Measurements from ENCODE around the gene OTULIN.
A peak's percentile ranks its signal among the peaks of the same experiment; 100 is the strongest.

Gene OTULIN

GRCh38 chr5:14685757-14686156 is 21.2 kb downstream of the OTULIN start:
- H3K36me3 ChIP-seq (ENCODE audit: insufficient read depth): peaks cover 24% of the 10 kb centered on the region; the same call in 1 of the 2 replicates

GRCh38 chr5:14686517-14686916 is 22.0 kb downstream of the OTULIN start:
- Histone ChIP-seq H3K4me3 (IDR thresholded peaks at IDR 0.05; ENCODE audit: insufficient read depth, low read depth, low read length) (no peak overlapping the region), H3K9ac (no peak overlapping the region), H3K4me2 (no peak overlapping the region), H3K27ac (no peak overlapping the region), H3K79me2 (ENCODE audit: insufficient read depth, low read depth) (no peaks in the 10 kb centered on the region), H2AFZ (ENCODE audit: low read depth) (no peak overlapping the region), H3K36me3 (ENCODE audit: insufficient read depth) (peaks cover 25% of the 10 kb centered on the region; the same call in 1 of the 2 replicates), H3K27me3 (ENCODE audit: insufficient read depth, low read depth) (no peaks in the 10 kb centered on the region), H3K4me1 (ENCODE audit: low read depth, poor library complexity, severe bottlenecking) (peaks cover 11% of the 10 kb centered on the region), H4K20me1 (ENCODE audit: insufficient read depth) (no peaks in the 10 kb centered on the region)
- TF ChIP-seq CTCF (conservative IDR thresholded peaks at IDR 0.05; ENCODE audit: low read depth, low read length): no peak

More at GRCh38 chr5:14685757-14686156, 21.2 kb downstream of the OTULIN start:
- no peaks in the 10 kb centered on the region for H3K79me2 ChIP-seq (ENCODE audit: insufficient read depth, low read depth)
- H3K27me3 ChIP-seq (ENCODE audit: insufficient read depth, low read depth): no peaks in the 10 kb centered on the region
- no peak overlapping the region for H2AFZ ChIP-seq (ENCODE audit: low read depth)
- H4K20me1 ChIP-seq (ENCODE audit: insufficient read depth): no peaks in the 10 kb centered on the region
- H3K9ac ChIP-seq: no peak overlapping the region
- peaks cover 11% of the 10 kb centered on the region for H3K4me1 ChIP-seq (ENCODE audit: low read depth, poor library complexity, severe bottlenecking)
- TF ChIP-seq CTCF (conservative IDR thresholded peaks at IDR 0.05; ENCODE audit: low read depth, low read length): peak; percentile 94
- H3K27ac ChIP-seq: no peak overlapping the region
- H3K4me2 ChIP-seq: no peak overlapping the region
- no peak overlapping the region for H3K4me3 ChIP-seq (IDR thresholded peaks at IDR 0.05; ENCODE audit: insufficient read depth, low read depth, low read length)

- no peak overlapping the region for H2AFZ ChIP-seq (ENCODE audit: low read depth)
- H3K79me2 ChIP-seq (ENCODE audit: insufficient read depth, low read depth): no peaks in the 10 kb centered on the region
- H3K27me3 ChIP-seq (ENCODE audit: insufficient read depth, low read depth): no peaks in the 10 kb centered on the region
- H3K9ac ChIP-seq: no peak overlapping the region
- H3K4me1 ChIP-seq (ENCODE audit: low read depth, poor library complexity, severe bottlenecking): peaks cover 11% of the 10 kb centered on the region
- peaks cover 25% of the 10 kb centered on the region; the same call in 1 of the 2 replicates for H3K36me3 ChIP-seq (ENCODE audit: insufficient read depth)
- no peak overlapping the region for H3K4me3 ChIP-seq (IDR thresholded peaks at IDR 0.05; ENCODE audit: insufficient read depth, low read depth, low read length)
- H4K20me1 ChIP-seq (ENCODE audit: insufficient read depth): no peaks in the 10 kb centered on the region
- H3K27ac ChIP-seq: no peak overlapping the region
- no peak overlapping the region for H3K4me2 ChIP-seq
- no peak for TF ChIP-seq CTCF (conservative IDR thresholded peaks at IDR 0.05; ENCODE audit: low read depth, low read length)
Measured at GRCh38 chr5:14687023-14687665, 22.6 kb downstream of the OTULIN start.

- Histone ChIP-seq H4K20me1 (ENCODE audit: insufficient read depth) (no peaks in the 10 kb centered on the region), H3K27me3 (ENCODE audit: insufficient read depth, low read depth) (no peaks in the 10 kb centered on the region), H2AFZ (ENCODE audit: low read depth) (no peak overlapping the region), H3K9ac (no peak overlapping the region), H3K36me3 (ENCODE audit: insufficient read depth) (peaks cover 34% of the 10 kb centered on the region; the same call in 1 of the 2 replicates), H3K79me2 (ENCODE audit: insufficient read depth, low read depth) (no peaks in the 10 kb centered on the region), H3K4me1 (ENCODE audit: low read depth, poor library complexity, severe bottlenecking) (no peaks in the 10 kb centered on the region), H3K4me2 (no peak overlapping the region), H3K4me3 (IDR thresholded peaks at IDR 0.05; ENCODE audit: insufficient read depth, low read depth, low read length) (no peak overlapping the region), H3K27ac (no peak overlapping the region)
- TF ChIP-seq CTCF (conservative IDR thresholded peaks at IDR 0.05; ENCODE audit: low read depth, low read length): no peak
Measured at GRCh38 chr5:14693070-14693469, 28.6 kb downstream of the OTULIN start.

All from KMS-11 (cell line).